K562 (cell line): ENCODE data around the gene BAIAP3. TPM values are rescaled to one million over a fixed set of nuclear protein-coding genes. Genes with fewer than 3 reads are reported as not detected.

Experiments
- CBX5 ChIP-seq: IDR thresholded peaks from 2 replicates; pipeline ENCODE4 v1.6.1; 2014; ENCODE audit warnings: low read depth, borderline replicate concordance
- FOXK2 ChIP-seq, 2 experiments: fragments of 450-650 bp; IDR thresholded peaks in 1 of 2; conservative IDR thresholded peaks in 1 of 2; 2 replicates each; pipeline ENCODE4 v1.6.1; 2016; ENCODE audit warnings: low read depth in 2 of 2, mild to moderate bottlenecking in 1 of 2
- HES1 ChIP-seq: fragments of 450-650 bp; IDR thresholded peaks from 2 replicates; pipeline ENCODE4 v1.6.1; 2016; ENCODE audit warnings: low read depth, mild to moderate bottlenecking, moderate library complexity
- HMGN3 ChIP-seq: IDR thresholded peaks from 2 replicates; pipeline ENCODE4 v1.6.1; 2011; ENCODE audit warnings: borderline replicate concordance, low read depth, mild to moderate bottlenecking, mixed read lengths, low read length; ENCODE audit not compliant: insufficient read length; ENCODE audit errors: extremely low read depth
- HMGXB4 ChIP-seq: sonication (generic); formaldehyde crosslinking; IDR thresholded peaks from 2 replicates; pipeline ENCODE4 v1.8.1; 2023; ENCODE audit warnings: mild to moderate bottlenecking, missing genetic modification reagents
- KDM4B ChIP-seq, 2 experiments: fragments of 450-650 bp in 1 of 2; sonication (generic) in 1 of 2; IDR thresholded peaks; 2 replicates each; pipeline ENCODE4 v1.6.1; 2016 to 2017; ENCODE audit warnings: borderline replicate concordance in 2 of 2, antibody characterized with exemption in 1 of 2, low read depth in 1 of 2, mild to moderate bottlenecking in 1 of 2
- MAFF ChIP-seq: IDR thresholded peaks from 2 replicates; pipeline ENCODE4 v1.6.1; 2012; ENCODE audit warnings: low read length, improper control_type of control experiment
- NR2C1 ChIP-seq, 2 experiments: fragments of 450-650 bp; IDR thresholded peaks; 2 replicates each; pipeline ENCODE4 v1.6.1; 2017; ENCODE audit warnings: mild to moderate bottlenecking in 2 of 2, antibody characterized with exemption in 1 of 2, inconsistent platforms in 1 of 2, missing compliant biosample characterization in 1 of 2, missing genetic modification characterization in 1 of 2
- NR4A1 ChIP-seq, 2 experiments: fragments of 250-450 bp in 1 of 2; fragments of 450-650 bp in 1 of 2; sonication (Bioruptor Pico) in 1 of 2; IDR thresholded peaks; 2 replicates each; pipeline versions ENCODE4 v1.4.0 to v1.6.1; 2016 to 2020; ENCODE audit warnings: mild to moderate bottlenecking in 2 of 2, missing compliant biosample characterization in 1 of 2, missing genetic modification characterization in 1 of 2, moderate library complexity in 1 of 2
- RB1 ChIP-seq: fragments of 450-650 bp; IDR thresholded peaks from 2 replicates; pipeline ENCODE4 v1.6.1; 2017; ENCODE audit warnings: low read depth, mild to moderate bottlenecking
- SIN3A ChIP-seq, 2 experiments: fragments of 150-350 bp in 1 of 2; IDR thresholded peaks; 2 replicates each; pipeline ENCODE4 v1.6.1; 2011 to 2016; ENCODE audit warnings: borderline replicate concordance in 2 of 2, low read depth in 2 of 2, low read length in 2 of 2, mild to moderate bottlenecking in 2 of 2, moderate library complexity in 2 of 2; ENCODE audit not compliant: control insufficient read depth in 1 of 2
- UBTF ChIP-seq, 2 experiments: IDR thresholded peaks; 2 replicates each; pipeline ENCODE4 v1.6.1; 2012; ENCODE audit warnings: improper control_type of control experiment in 2 of 2, low read depth in 2 of 2, low read length in 2 of 2, borderline replicate concordance in 1 of 2
- ZFX ChIP-seq: sonication (generic); formaldehyde crosslinking; IDR thresholded peaks from 2 replicates; pipeline ENCODE4 v1.8.0; 2022; ENCODE audit warnings: mild to moderate bottlenecking, missing genetic modification reagents, moderate library complexity
- ZNF274 ChIP-seq: IDR thresholded peaks from 2 replicates; pipeline ENCODE4 v1.6.1; 2011; ENCODE audit warnings: low read depth, mild to moderate bottlenecking, low read length, moderate library complexity, borderline replicate concordance
- ZNF551 ChIP-seq: fragments of 250-450 bp; sonication (Bioruptor Pico); IDR thresholded peaks from 2 replicates; pipeline ENCODE4 v1.5.0; 2021; ENCODE audit warnings: mild to moderate bottlenecking, moderate library complexity
- ZNF584 ChIP-seq: fragments of 200-800 bp; sonication (Bioruptor generic); IDR thresholded peaks from 2 replicates; pipeline ENCODE4 v1.6.1; 2016; ENCODE audit warnings: low read depth, mild to moderate bottlenecking, missing genetic modification characterization, missing compliant biosample characterization
- ZNF589 ChIP-seq: fragments of 200-800 bp; sonication (Bioruptor generic); IDR thresholded peaks from 2 replicates; pipeline ENCODE4 v1.6.1; 2016; ENCODE audit warnings: low read depth, missing genetic modification characterization, missing compliant biosample characterization
- polyA plus RNA-seq, 8 experiments: library from polyadenylated mRNA; depleted of rRNA in 4 of 8; stranded (reverse) in 5 of 8; unstranded in 3 of 8; fragments of >200 nt; fragmentation: Nextera tagmentation in 2 of 8; fragmentation: Illumina TruSeq in 1 of 8; extraction: Ambion mirVana in 2 of 8; extraction: Trizol in 1 of 8; gene quantifications; 2 replicates each; pipeline versions ENCODE4 v1.2.1 to v1.2.3, GENCODE V29; 2011 to 2014; ENCODE audit warnings: inconsistent platforms in 1 of 8, missing spikeins in 1 of 8
- total RNA-seq, 7 experiments: library from RNA; depleted of rRNA in 6 of 7; stranded (reverse); fragments of >200 nt in 6 of 7; fragmentation: Illumina TruSeq in 2 of 7; extraction: Trizol in 2 of 7; gene quantifications; 2 replicates each; pipeline versions ENCODE4 v1.2.1 to v1.2.3, GENCODE V29; 2011 to 2021; ENCODE audit warnings: low replicate concordance in 1 of 7

BAIAP3 gene
- total and polyA plus RNA-seq, 9 of the 15 experiments (the other 6 are each of a cell fraction or from before 2014, with no cell fraction given), result 0.03 to 4.5 (median 0.57) TPM; not detected in 1

GRCh38 chr16:1309888-1310831 lies 23.3 kb upstream of the BAIAP3 start (continued):
- TF ChIP-seq HMGXB4, result no peak
- TF ChIP-seq UBTF (IDR thresholded peaks at IDR 0.05; ENCODE audit: borderline replicate concordance in 1 of 2, low read depth in 2 of 2, low read length in 2 of 2), result 0 out of 4 replicates have a peak, but pooled peaks have one; percentile 41 to 43
- no peak for TF ChIP-seq HES1
- TF ChIP-seq NR2C1 (IDR thresholded peaks at IDR 0.05), result no peak
- peak; percentile 43; the same call in 1 of the 2 replicates for TF ChIP-seq NR2C1 (tag; IDR thresholded peaks at IDR 0.05)
- no peak for TF ChIP-seq NR4A1 (CRISPR knock-in tag; IDR thresholded peaks at IDR 0.05)
- no peak for TF ChIP-seq NR4A1 (tag; IDR thresholded peaks at IDR 0.05)
- no peak for TF ChIP-seq FOXK2 (conservative IDR thresholded peaks at IDR 0.05 in 1 of 2, IDR thresholded peaks at IDR 0.05 in 1 of 2; ENCODE audit: low read depth in 2 of 2)
- TF ChIP-seq ZFX (CRISPR knock-in tag), result no peak
- TF ChIP-seq ZNF274, result no peak
- 0 out of 4 replicates have a peak, but pooled peaks of 1 of the 2 experiments have one; percentile 54 for TF ChIP-seq SIN3A (IDR thresholded peaks at IDR 0.05; ENCODE audit: borderline replicate concordance in 2 of 2, control insufficient read depth in 1 of 2, low read depth in 2 of 2, low read length in 2 of 2)
- 0 out of 4 replicates have a peak, but pooled peaks of 1 of the 2 experiments have one; percentile 48 for TF ChIP-seq KDM4B (IDR thresholded peaks at IDR 0.05; ENCODE audit: borderline replicate concordance in 2 of 2, low read depth in 1 of 2)
- peak; percentile 53 for TF ChIP-seq RB1
- TF ChIP-seq ZNF589 (CRISPR knock-in tag), result no peak
- TF ChIP-seq ZNF584, result no peak
- no peak for TF ChIP-seq HMGN3
- no peak for TF ChIP-seq CBX5
- TF ChIP-seq ZNF551, result no peak
- no peak for TF ChIP-seq MAFF
